Parathyroid adenoma (tissue), 2 donors: ENCODE data around the gene ATP8B4.

Experiments used
- H2AFZ ChIP-seq: fragments of 300-600 bp; sonication (generic); one replicate; pipeline ENCODE4 v1.7.0; 2017; ENCODE audit warnings: antibody characterized with exemption, mild to moderate bottlenecking
- H3K27ac ChIP-seq: fragments of 300-600 bp; sonication (generic); one replicate; pipeline ENCODE4 v1.7.0; 2017
- H3K27me3 ChIP-seq: fragments of 300-600 bp; sonication (generic); one replicate; pipeline ENCODE4 v1.7.0; 2017; ENCODE audit warnings: low read length; ENCODE audit not compliant: control insufficient read depth, insufficient read depth
- H3K36me3 ChIP-seq: fragments of 300-600 bp; sonication (generic); one replicate; pipeline ENCODE4 v1.7.0; 2017; ENCODE audit warnings: low read length; ENCODE audit not compliant: control insufficient read depth, insufficient read depth
- H3K4me1 ChIP-seq: fragments of 300-600 bp; sonication (generic); one replicate; pipeline ENCODE4 v1.7.0; 2017; ENCODE audit warnings: control low read depth
- H3K4me2 ChIP-seq: fragments of 300-600 bp; sonication (generic); one replicate; pipeline ENCODE4 v1.7.0; 2017; ENCODE audit warnings: low read length
- H3K4me3 ChIP-seq: fragments of 300-600 bp; sonication (generic); one replicate; pipeline ENCODE4 v1.7.0; 2017; ENCODE audit warnings: low read depth, low read length
- H3K79me2 ChIP-seq: fragments of 300-600 bp; sonication (generic); one replicate; pipeline ENCODE4 v1.7.0; 2017; ENCODE audit warnings: control low read depth
- H3K9ac ChIP-seq: fragments of 300-600 bp; sonication (generic); one replicate; pipeline ENCODE4 v1.7.0; 2017; ENCODE audit warnings: mild to moderate bottlenecking
- H3K9me3 ChIP-seq: fragments of 300-600 bp; sonication (generic); one replicate; pipeline ENCODE4 v1.7.0; 2017; ENCODE audit warnings: low read length; ENCODE audit not compliant: control insufficient read depth
- TF ChIP-seq, protein P1 (sequence below): fragments of 300-600 bp; sonication (generic); IDR thresholded peaks from one replicate; pipeline ENCODE4 v1.7.0; 2017; ENCODE audit warnings: antibody characterized with exemption, mild to moderate bottlenecking
- donor health status: primary hyperparathyroidism.

ATP8B4 gene

GRCh38 chr15:50067254-50067653, 51.8 kb downstream of the ATP8B4 start:
- H2AFZ ChIP-seq, result no peak overlapping the region
- no peak overlapping the region for H3K9ac ChIP-seq
- no peaks in the 10 kb centered on the region for H3K4me1 ChIP-seq

GRCh38 chr15:50066666-50067065, 52.4 kb downstream of the ATP8B4 start:
- Histone ChIP-seq H3K27ac (no peak overlapping the region), H3K27me3 (no peaks in the 10 kb centered on the region), H3K9ac (no peak overlapping the region), H3K79me2 (no peaks in the 10 kb centered on the region), H3K4me1 (no peaks in the 10 kb centered on the region), H3K36me3 (no peaks in the 10 kb centered on the region), H2AFZ (no peak overlapping the region), H3K4me2 (no peak overlapping the region), H3K4me3 (no peak overlapping the region), H3K9me3 (no peaks in the 10 kb centered on the region)
- TF ChIP-seq, protein P1, sequence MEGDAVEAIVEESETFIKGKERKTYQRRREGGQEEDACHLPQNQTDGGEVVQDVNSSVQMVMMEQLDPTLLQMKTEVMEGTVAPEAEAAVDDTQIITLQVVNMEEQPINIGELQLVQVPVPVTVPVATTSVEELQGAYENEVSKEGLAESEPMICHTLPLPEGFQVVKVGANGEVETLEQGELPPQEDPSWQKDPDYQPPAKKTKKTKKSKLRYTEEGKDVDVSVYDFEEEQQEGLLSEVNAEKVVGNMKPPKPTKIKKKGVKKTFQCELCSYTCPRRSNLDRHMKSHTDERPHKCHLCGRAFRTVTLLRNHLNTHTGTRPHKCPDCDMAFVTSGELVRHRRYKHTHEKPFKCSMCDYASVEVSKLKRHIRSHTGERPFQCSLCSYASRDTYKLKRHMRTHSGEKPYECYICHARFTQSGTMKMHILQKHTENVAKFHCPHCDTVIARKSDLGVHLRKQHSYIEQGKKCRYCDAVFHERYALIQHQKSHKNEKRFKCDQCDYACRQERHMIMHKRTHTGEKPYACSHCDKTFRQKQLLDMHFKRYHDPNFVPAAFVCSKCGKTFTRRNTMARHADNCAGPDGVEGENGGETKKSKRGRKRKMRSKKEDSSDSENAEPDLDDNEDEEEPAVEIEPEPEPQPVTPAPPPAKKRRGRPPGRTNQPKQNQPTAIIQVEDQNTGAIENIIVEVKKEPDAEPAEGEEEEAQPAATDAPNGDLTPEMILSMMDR, result no peak

More at GRCh38 chr15:50067254-50067653, 51.8 kb downstream of the ATP8B4 start:
- no peak overlapping the region for H3K4me3 ChIP-seq
- TF ChIP-seq, protein P1, result no peak
- H3K9me3 ChIP-seq, result no peaks in the 10 kb centered on the region
- H3K27me3 ChIP-seq, result no peaks in the 10 kb centered on the region
- H3K36me3 ChIP-seq, result no peaks in the 10 kb centered on the region
- no peak overlapping the region for H3K4me2 ChIP-seq
- H3K27ac ChIP-seq, result no peak overlapping the region
- H3K79me2 ChIP-seq, result no peaks in the 10 kb centered on the region

DNA sequence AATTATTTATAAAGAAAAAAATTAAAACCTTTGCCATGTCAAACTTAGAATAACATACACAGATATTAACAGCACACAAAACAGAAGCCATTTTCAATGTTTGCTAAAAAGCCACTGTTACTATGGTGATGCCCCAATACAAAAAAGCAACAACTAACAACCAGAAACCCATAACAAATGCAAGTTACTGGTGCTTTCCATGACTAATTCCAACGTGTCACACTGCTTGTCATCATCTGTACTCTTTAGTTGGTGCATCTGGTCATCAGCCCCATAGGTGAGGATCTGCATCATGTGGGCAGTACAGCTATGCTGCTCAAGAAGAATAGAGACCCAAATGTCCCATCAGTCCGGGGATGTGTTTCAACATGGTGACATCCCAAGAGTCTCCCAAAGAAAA, 52.8 kb downstream of the ATP8B4 start:
- TF ChIP-seq, protein P1, result no peak
- Histone ChIP-seq H3K27me3 (no peaks in the 10 kb centered on the region), H2AFZ (no peak overlapping the region), H3K4me1 (no peaks in the 10 kb centered on the region), H3K27ac (no peak overlapping the region), H3K36me3 (no peaks in the 10 kb centered on the region), H3K9ac (no peak overlapping the region), H3K79me2 (no peaks in the 10 kb centered on the region), H3K9me3 (no peaks in the 10 kb centered on the region), H3K4me3 (no peak overlapping the region), H3K4me2 (no peak overlapping the region)

GRCh38 chr15:50065279-50065678, 53.8 kb downstream of the ATP8B4 start:
- H3K27me3 ChIP-seq, result no peaks in the 10 kb centered on the region
- no peaks in the 10 kb centered on the region for H3K9me3 ChIP-seq
- no peaks in the 10 kb centered on the region for H3K36me3 ChIP-seq
- H3K79me2 ChIP-seq, result no peaks in the 10 kb centered on the region
- H3K4me2 ChIP-seq, result no peak overlapping the region
- H3K27ac ChIP-seq, result no peak overlapping the region
- H3K4me3 ChIP-seq, result no peak overlapping the region
- TF ChIP-seq, protein P1, result no peak
- H3K4me1 ChIP-seq, result no peaks in the 10 kb centered on the region
- H2AFZ ChIP-seq, result no peak overlapping the region
- no peak overlapping the region for H3K9ac ChIP-seq

DNA sequence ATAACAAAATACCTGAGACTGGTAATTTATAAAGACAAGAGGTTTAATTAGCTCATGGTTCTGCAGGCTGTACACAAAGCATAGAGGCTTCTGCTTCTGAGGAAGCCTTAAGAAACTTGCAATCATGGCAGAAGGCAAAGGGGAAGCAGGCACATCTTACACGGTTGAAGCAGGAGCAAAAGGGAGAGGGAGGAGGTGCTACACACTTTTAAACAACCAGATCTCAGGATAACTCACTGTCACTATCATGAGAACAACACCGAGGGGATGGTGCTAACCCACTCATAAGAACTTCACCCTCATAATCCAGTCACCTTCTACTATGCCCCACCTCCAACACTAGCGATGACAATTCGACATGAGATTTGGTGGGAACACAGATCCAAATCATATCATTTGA, 54.4 kb downstream of the ATP8B4 start:
- no peaks in the 10 kb centered on the region for H3K36me3 ChIP-seq
- H3K79me2 ChIP-seq, result no peaks in the 10 kb centered on the region
- no peak overlapping the region for H3K4me2 ChIP-seq
- TF ChIP-seq, protein P1, result no peak
- no peaks in the 10 kb centered on the region for H3K4me1 ChIP-seq
- no peaks in the 10 kb centered on the region for H3K9me3 ChIP-seq
- no peak overlapping the region for H3K9ac ChIP-seq
- H3K27ac ChIP-seq, result no peak overlapping the region
- H3K4me3 ChIP-seq, result no peak overlapping the region
- H2AFZ ChIP-seq, result no peak overlapping the region
- H3K27me3 ChIP-seq, result no peaks in the 10 kb centered on the region
